Esophagus muscularis mucosa (tissue), 4 donors: ENCODE results near the gene MATCAP1. TPM values are rescaled to one million over a fixed set of nuclear protein-coding genes. Genes with fewer than 3 reads are reported as not detected.

Experiments
- DNase-seq: peaks from one replicate; pipeline ENCODE4 v3.0.0-alpha.2; 2017; ENCODE audit errors: extremely low spot score
- H3K27ac ChIP-seq, 4 donors: fragments of 200-600 bp; sonication (generic); replicated peaks in 1 of 4; 1 replicate in 3 of 4; 2 replicates in 1 of 4; pipeline ENCODE4 v1.5.1; 2016 to 2019; ENCODE audit warnings: mild to moderate bottlenecking in 1 of 4
- H3K27me3 ChIP-seq, 4 donors: fragments of 200-600 bp; sonication (generic); one replicate each; pipeline versions ENCODE4 v1.5.1 to v1.6.0; 2016 to 2019
- H3K36me3 ChIP-seq, 4 donors: fragments of 200-600 bp; sonication (generic); one replicate each; pipeline ENCODE4 v1.5.1; 2016 to 2019
- H3K4me1 ChIP-seq, 4 donors: fragments of 200-600 bp; sonication (generic); one replicate each; pipeline ENCODE4 v1.5.1; 2016 to 2019
- H3K4me3 ChIP-seq, 4 donors: fragments of 200-600 bp; sonication (generic); 1 replicate in 2 of 4; 2 replicates in 2 of 4; pipeline ENCODE4 v1.5.1; 2016 to 2019; ENCODE audit warnings: mild to moderate bottlenecking in 4 of 4, moderate library complexity in 1 of 4
- H3K9me3 ChIP-seq, 4 donors: fragments of 200-600 bp; sonication (generic); 1 replicate in 3 of 4; 2 replicates in 1 of 4; pipeline ENCODE4 v1.5.1; 2016 to 2019
- EP300 ChIP-seq: sonication (generic); formaldehyde crosslinking; IDR thresholded peaks from one replicate; pipeline ENCODE4 v1.6.1; 2017; ENCODE audit warnings: antibody characterized with exemption
- POLR2A ChIP-seq: fragments of 450-650 bp; IDR thresholded peaks from one replicate; pipeline ENCODE4 v1.6.1; 2017; ENCODE audit warnings: antibody characterized with exemption, moderate library complexity, mild to moderate bottlenecking, low read depth
- POLR2AphosphoS5 ChIP-seq, 2 donors: sonication (generic); formaldehyde crosslinking; IDR thresholded peaks; one replicate each; pipeline ENCODE4 v1.6.1; 2017; ENCODE audit warnings: antibody characterized with exemption in 2 of 2
- WGBS: methylation state at CpG from one replicate; pipeline ENCODE4 v1.1.5; 2018; 5-methylcytosine and 5-hydroxymethylcytosine counted together
- intact Hi-C: fragments of 100-400 bp; cut with DNase I; formaldehyde crosslinking; loops from one replicate; pipeline ENCODE4 v1.15.1; 2023
- total RNA-seq, 4 donors: library from RNA; depleted of rRNA; stranded (reverse); fragments of >200 nt; gene quantifications; one replicate each; pipeline versions ENCODE4 v1.1.0 to v1.2.1, GENCODE V29; 2016
- TF ChIP-seq, protein P1 (sequence below), 3 experiments: fragments of 200-600 bp in 2 of 3; fragments of 450-650 bp in 1 of 3; sonication (generic) in 2 of 3; IDR thresholded peaks; one replicate each; pipeline ENCODE4 v1.5.1; 2017 to 2019; ENCODE audit warnings: antibody characterized with exemption in 3 of 3, mild to moderate bottlenecking in 2 of 3, moderate library complexity in 1 of 3

The MATCAP1 gene
- total RNA-seq, 4 donors from 2014 or later: 7.8 to 17.7 (median 11.2) TPM

DNA sequence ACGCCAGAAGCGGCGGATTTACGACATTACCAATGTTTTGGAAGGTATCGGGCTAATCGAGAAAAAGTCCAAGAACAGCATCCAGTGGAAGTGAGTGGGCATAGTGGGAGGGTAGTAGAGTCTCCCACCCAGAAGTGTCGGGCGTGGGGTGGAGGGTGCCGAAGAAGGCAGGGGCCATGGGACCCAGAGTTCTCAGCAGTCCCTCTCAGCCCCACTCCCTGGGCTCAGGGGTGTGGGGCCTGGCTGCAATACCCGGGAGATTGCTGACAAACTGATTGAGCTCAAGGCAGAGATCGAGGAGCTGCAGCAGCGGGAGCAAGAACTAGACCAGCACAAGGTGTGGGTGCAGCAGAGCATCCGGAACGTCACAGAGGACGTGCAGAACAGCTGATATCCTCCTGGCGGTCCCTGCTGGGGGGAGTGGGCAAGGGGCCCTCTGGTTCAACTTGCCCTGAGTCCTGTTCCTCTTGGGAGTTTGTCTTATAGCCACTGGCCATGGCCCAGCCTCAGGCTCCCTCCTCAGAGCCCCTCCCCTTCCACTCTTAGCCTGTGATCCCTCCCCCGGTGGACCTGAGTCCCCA is 9.1 kb upstream of the MATCAP1 start:
- intact Hi-C loops: no loop called here
- WGBS: 28% methylated on average over 11 of the region's 17 CpGs
- peak overlapping the region; percentile 71 to 86 (median 77) for H3K27ac ChIP-seq

DNA sequence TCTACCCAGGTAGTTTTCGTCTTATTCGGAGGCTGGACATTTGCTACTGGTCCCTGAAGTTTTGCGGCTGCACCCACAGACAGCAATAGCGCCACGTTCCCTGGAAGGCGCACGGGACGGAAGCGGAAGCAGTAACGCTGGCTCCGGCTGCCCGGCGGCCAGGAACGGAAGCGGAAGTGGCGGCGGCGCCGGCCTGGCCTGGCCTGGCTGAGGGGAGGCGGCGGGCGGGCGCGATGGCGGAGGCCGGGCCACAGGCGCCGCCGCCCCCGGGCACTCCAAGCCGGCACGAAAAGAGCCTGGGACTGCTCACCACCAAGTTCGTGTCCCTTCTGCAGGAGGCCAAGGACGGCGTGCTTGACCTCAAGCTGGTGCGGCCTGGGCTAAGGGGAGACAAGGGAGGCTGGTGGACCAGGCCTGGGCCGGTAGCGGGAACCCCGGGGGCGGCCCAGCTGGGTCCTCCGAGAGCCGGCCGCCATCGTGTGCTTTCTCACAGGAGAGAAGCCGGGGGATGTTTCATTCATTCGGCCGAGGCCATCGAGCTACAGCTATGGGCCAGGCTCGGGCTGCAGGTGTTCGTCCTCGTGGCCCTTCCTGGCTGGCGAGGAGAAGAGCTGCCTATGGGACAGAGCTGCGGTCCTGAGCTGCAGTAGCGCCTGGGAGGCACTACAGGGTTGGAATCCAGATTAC is 8.4 kb upstream of the MATCAP1 start, which contains the start of gene E2F4:
E2F4 (plus strand) TSS at position 161 of the 687 bp plus-strand sequence; CDS start at position 234, 73 bp downstream.
- peak within 1 kb of the TSS; percentile 71 to 86 (median 77) for H3K27ac ChIP-seq
- TF ChIP-seq EP300 (no peak), POLR2A (peak; percentile 41), POLR2AphosphoS5 (IDR thresholded peaks at IDR 0.05) (peak; percentile 84 to 98)
- TF ChIP-seq, protein P1, sequence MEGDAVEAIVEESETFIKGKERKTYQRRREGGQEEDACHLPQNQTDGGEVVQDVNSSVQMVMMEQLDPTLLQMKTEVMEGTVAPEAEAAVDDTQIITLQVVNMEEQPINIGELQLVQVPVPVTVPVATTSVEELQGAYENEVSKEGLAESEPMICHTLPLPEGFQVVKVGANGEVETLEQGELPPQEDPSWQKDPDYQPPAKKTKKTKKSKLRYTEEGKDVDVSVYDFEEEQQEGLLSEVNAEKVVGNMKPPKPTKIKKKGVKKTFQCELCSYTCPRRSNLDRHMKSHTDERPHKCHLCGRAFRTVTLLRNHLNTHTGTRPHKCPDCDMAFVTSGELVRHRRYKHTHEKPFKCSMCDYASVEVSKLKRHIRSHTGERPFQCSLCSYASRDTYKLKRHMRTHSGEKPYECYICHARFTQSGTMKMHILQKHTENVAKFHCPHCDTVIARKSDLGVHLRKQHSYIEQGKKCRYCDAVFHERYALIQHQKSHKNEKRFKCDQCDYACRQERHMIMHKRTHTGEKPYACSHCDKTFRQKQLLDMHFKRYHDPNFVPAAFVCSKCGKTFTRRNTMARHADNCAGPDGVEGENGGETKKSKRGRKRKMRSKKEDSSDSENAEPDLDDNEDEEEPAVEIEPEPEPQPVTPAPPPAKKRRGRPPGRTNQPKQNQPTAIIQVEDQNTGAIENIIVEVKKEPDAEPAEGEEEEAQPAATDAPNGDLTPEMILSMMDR (IDR thresholded peaks at IDR 0.05): peak in 1 of 3 experiments; percentile 36
- peak; percentile 97 for DNase-seq
- H3K4me3 ChIP-seq: peak within 1 kb of the TSS; percentile 79 to 94 (median 85)
- intact Hi-C loops: no loop called here
- no peaks in the 10 kb centered on the region for H3K9me3 ChIP-seq
- H3K4me1 ChIP-seq: peaks cover 33 to 37% (median 37%) of the 10 kb centered on the region in 4 donors
- H3K36me3 ChIP-seq: peaks cover 30 to 39% (median 38%) of the 10 kb centered on the region in 4 donors
- WGBS: 0% methylated on average over 11 of the region's 54 CpGs
- no peaks in the 10 kb centered on the region for H3K27me3 ChIP-seq

More for the DNA sequence above, 9.1 kb upstream of the MATCAP1 start:
- Histone ChIP-seq H3K4me1 (peaks cover 33 to 43% (median 39%) of the 10 kb centered on the region in 4 donors), H3K27me3 (no peaks in the 10 kb centered on the region), H3K4me3 (peak overlapping the region; percentile 79 to 94 (median 85)), H3K36me3 (peaks cover 36 to 46% (median 45%) of the 10 kb centered on the region in 4 donors), H3K9me3 (no peaks in the 10 kb centered on the region)
- no peak for TF ChIP-seq POLR2A
- TF ChIP-seq, protein P1 (IDR thresholded peaks at IDR 0.05): no peak
- TF ChIP-seq POLR2AphosphoS5 (IDR thresholded peaks at IDR 0.05): no peak
- no peak for TF ChIP-seq EP300
- DNase-seq: no peak

DNA sequence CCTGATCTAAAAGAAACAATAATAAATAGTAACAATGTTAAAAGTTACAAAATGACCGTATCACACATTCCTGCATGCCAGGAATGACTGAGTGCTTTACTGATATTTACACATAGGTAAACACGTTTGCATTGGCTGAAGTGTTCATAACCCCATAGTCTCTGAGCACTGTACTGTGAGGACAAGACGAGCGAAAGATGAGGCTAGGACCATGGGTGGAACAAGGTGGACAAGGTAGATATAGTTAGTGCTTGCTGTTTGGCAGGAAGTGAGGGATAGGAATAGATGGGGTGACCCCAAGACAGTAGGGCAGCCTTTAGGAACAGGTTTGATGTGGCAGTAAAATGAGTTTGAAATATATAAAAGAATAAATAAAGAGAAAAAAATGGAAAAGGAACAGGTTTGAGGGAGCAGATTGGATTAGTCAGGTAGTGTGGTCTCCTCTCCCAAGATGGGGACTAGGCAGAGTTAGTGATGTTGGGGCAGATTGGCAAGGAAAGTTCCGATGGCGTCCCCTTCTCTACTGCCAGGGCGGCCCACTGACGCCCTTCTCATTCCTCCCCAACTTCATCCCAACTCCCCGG is 7.7 kb upstream of the MATCAP1 start:
- Histone ChIP-seq H3K27me3 (no peaks in the 10 kb centered on the region), H3K4me1 (peaks cover 33 to 37% (median 37%) of the 10 kb centered on the region in 4 donors), H3K9me3 (no peaks in the 10 kb centered on the region), H3K27ac (peak overlapping the region in 2 of 4 donors; percentile 15 to 86), H3K36me3 (peaks cover 23 to 32% (median 31%) of the 10 kb centered on the region in 4 donors), H3K4me3 (peak overlapping the region; percentile 79 to 94 (median 85))
- 23% methylated on average over 9 of the region's 9 CpGs for WGBS
- TF ChIP-seq, protein P1 (IDR thresholded peaks at IDR 0.05): no peak
- no peak for TF ChIP-seq POLR2A
- TF ChIP-seq EP300: no peak
- intact Hi-C loops: no loop called here
- DNase-seq: no peak

DNA sequence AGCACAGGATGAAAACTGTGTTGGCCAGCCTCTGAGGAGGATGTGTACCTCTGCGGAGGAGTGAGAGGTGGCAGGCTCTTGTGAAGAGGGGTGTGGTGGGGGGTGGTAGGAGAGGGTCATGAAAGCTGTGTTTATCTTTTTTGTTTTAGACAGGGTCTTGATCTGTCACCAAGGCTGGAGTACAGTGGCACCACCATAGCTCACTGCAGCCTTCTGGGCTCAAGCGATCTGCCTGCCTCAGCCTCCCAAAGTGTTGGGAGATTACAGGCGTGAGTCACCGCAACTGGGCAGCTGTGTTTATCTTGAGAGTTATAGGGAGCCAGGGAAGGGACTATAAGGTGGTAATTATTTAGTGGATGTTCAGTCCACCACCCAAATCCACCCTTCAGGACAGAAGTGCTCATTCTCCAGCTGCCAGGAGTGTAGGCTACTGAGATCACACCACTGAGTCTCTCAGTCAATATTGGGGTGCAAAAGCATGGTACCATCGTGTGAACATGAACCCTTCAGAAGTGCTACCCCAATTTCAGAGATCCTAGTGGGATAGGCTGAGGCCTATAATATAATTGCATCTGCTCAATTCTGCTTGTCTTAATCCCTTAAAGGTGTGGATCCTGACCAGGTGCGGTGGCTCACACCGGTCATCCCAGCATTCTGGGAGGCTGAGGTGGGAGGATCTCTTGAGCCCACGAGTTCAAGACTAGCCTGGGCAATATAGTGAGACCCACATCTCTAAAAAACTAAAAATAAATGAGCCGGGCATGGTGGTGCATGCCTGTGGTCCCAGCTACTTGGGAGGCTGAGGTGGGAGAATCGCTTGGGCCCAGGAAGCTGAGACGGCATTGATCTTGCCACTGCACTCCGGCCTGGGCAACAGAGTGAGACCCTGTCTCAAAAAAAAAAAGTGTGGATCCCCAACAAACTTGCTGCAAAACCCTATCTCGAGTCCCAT is 7.0 kb upstream of the MATCAP1 start:
- WGBS: 78% methylated on average over 13 of the region's 13 CpGs
- no peak overlapping the region for H3K27ac ChIP-seq
- no peak overlapping the region for H3K4me3 ChIP-seq
- DNase-seq: no peak
- no peaks in the 10 kb centered on the region for H3K27me3 ChIP-seq
- no peaks in the 10 kb centered on the region for H3K9me3 ChIP-seq
- peaks cover 16 to 25% (median 24%) of the 10 kb centered on the region in 4 donors for H3K36me3 ChIP-seq
- peaks cover 36 to 41% (median 40%) of the 10 kb centered on the region in 4 donors for H3K4me1 ChIP-seq
- intact Hi-C loops: no loop called here
- TF ChIP-seq POLR2AphosphoS5 (IDR thresholded peaks at IDR 0.05): no peak
